ENCODE measurements around the gene THOP1.
A peak's percentile ranks its signal among the peaks of the same experiment; 100 is the strongest.

Gene THOP1

GRCh38 chr19:2768365-2769132 lies 16.8 kb upstream of the THOP1 start:
- no peak for TF ChIP-seq ZNF274 (IDR thresholded peaks at IDR 0.05; ENCODE audit: low read depth, low read length)
- H3K4me3 ChIP-seq (ENCODE audit: low read length): no peak overlapping the region

DNA sequence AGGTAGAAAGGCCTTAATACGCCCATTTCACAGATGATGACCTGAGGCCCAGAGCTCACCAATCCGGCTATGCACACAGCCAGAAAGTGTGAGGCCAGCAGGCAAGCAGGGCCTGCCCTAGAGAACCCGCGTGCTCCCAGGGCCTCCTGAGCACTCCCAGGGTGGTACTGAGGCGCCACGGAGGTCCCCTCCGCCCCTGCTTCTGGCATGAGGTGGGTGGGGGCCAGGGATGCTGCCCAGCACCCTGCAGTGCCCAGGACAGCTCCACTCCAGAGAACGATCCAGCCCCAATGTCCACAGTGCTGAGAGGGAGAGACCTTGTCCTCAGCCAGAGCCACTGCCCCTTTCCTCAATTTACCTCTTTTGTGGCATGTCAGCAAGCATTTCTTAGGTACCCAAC lies 16.1 kb upstream of the THOP1 start:
- no peak overlapping the region for H3K4me3 ChIP-seq (ENCODE audit: low read length)
- no peak for TF ChIP-seq ZNF274 (IDR thresholded peaks at IDR 0.05; ENCODE audit: low read depth, low read length)

- TF ChIP-seq ZNF274 (IDR thresholded peaks at IDR 0.05; ENCODE audit: low read depth, low read length): no peak
- H3K4me3 ChIP-seq (ENCODE audit: low read length): no peak overlapping the region
Observed at GRCh38 chr19:2770055-2771013, 15.0 kb upstream of the THOP1 start.

DNA sequence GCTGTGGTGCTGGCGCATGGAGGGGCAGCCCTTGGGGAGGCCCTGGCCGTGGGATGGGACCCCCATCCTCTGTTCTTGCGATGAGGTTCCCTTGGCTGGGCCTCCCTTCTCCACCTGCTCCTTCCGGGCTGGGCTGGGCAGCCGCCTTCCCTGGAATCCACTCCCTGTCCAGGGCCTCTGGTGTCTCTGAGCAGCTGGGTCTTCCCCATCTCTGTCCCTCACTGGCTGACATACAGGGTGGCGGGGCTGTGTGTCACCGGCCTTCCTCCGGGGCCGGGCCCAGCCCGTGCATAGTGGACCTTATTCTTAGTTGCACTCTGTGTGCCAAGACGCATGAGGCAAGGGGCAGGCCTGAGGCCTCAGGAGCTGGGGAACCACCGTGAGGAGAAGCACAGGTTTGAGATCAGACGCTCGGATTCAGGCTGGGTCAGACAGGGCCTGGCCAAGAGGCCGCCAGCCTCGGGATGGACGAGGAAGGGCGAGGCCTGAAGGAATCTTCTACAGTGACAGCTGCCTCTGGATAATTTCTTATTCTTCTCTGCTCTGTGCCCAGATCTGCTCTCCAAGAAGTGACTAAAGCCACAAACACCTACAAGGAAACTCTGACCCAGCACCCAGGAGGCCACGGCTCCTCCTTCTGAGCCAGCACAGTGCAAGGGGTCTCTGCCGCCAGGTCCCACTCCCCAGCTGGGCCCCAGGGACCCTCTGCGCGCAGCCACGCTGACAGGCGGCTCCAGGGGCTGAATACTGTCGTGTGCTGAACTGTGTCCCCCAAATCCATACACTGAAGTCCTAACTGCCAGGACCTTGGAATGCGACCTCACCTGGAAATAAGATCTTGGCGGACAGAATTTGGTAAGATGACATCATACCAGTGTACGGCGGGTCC lies 13.3 kb upstream of the THOP1 start:
- no peak for TF ChIP-seq ZNF274 (IDR thresholded peaks at IDR 0.05; ENCODE audit: low read depth, low read length)
- no peak overlapping the region for H3K4me3 ChIP-seq (ENCODE audit: low read length)

- no peak for TF ChIP-seq ZNF274 (IDR thresholded peaks at IDR 0.05; ENCODE audit: low read depth, low read length)
- no peak overlapping the region for H3K4me3 ChIP-seq (ENCODE audit: low read length)
Observed at GRCh38 chr19:2774083-2774679, 11.1 kb upstream of the THOP1 start.

DNA sequence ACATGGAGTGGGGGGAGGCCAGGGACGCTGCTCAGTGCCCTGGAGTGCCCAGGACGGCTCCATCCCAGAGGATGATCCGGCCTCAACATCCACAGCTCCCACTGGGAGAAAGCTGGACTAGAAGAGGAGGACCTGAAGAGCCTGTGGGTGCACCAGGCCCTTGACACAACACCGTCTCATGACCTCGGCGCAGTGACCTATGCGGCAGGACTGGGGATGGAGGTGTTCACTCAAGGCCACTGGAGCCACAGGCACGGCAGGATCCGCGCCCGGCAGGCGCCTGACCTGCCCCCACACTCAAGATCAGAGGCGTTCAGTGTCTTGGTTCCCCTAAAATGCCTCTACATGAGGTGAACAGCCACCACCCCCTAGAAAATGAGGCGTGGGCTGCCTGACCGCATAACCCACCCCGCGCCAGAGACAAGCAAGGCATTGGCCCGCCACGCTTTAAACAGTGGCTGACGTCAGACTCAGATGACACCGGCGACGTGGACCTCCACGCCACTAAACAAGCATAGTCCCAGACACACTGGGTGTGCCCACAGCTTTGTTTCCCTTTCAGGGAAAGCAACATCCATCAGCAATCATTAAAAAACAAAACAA lies 10.2 kb upstream of the THOP1 start:
- H3K4me3 ChIP-seq (ENCODE audit: low read length): no peak overlapping the region
- no peak for TF ChIP-seq ZNF274 (IDR thresholded peaks at IDR 0.05; ENCODE audit: low read depth, low read length)

DNA sequence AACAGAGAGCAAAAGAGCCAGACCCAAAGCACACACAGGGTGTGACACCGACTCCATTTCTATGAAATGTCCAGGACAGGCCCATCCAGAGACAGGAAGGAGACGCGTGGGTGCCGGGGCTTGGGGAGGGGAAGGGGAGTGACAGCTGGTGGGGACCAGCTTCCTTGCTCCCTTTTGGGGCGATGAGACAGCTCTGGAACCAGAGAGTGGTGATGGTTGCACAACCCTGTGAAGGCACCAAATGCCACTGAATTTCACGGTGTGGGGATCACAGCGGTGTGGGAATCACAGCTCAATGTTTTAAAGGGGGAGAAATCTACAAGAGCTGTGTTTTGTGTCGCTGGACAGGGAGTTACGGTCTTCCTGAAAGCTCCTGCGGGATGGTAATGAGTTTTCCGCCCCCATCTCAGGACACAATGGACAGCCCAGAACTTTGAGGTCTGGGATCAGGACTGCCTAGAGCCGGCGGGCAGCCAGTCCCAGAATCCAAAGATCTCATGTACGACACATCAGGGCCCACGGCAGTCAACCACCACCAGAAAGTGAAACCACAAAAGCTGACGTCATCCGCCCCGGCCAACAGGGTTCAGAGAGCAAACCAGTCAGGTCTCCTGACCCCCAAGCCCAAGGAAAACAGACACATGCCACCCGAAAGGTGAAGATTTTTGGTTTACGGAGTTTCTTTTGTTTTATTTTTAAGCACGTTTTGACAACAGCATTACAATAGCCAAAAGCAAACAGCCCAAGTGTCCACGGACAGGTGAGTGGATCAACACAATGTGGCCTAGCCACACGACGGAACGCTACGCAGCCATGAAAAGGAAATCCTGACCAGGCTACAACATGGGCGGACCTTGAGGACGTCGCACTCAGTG lies 9.5 kb upstream of the THOP1 start:
- H3K4me3 ChIP-seq (ENCODE audit: low read length): peak overlapping the region; percentile 5; the same call in 1 of the 2 replicates
- TF ChIP-seq ZNF274 (IDR thresholded peaks at IDR 0.05; ENCODE audit: low read depth, low read length): no peak

- no peak for TF ChIP-seq ZNF274 (IDR thresholded peaks at IDR 0.05; ENCODE audit: low read depth, low read length)
- H3K4me3 ChIP-seq (ENCODE audit: low read length): no peak overlapping the region
Observed at GRCh38 chr19:2777952-2778683, 7.2 kb upstream of the THOP1 start.

- no peak overlapping the region for H3K4me3 ChIP-seq (ENCODE audit: low read length)
- TF ChIP-seq ZNF274 (IDR thresholded peaks at IDR 0.05; ENCODE audit: low read depth, low read length): no peak
Observed at GRCh38 chr19:2779121-2779740, 6.1 kb upstream of the THOP1 start.

GRCh38 chr19:2780284-2780683 lies 5.0 kb upstream of the THOP1 start:
- no peak for TF ChIP-seq ZNF274 (IDR thresholded peaks at IDR 0.05; ENCODE audit: low read depth, low read length)
- H3K4me3 ChIP-seq (ENCODE audit: low read length): no peak overlapping the region

DNA sequence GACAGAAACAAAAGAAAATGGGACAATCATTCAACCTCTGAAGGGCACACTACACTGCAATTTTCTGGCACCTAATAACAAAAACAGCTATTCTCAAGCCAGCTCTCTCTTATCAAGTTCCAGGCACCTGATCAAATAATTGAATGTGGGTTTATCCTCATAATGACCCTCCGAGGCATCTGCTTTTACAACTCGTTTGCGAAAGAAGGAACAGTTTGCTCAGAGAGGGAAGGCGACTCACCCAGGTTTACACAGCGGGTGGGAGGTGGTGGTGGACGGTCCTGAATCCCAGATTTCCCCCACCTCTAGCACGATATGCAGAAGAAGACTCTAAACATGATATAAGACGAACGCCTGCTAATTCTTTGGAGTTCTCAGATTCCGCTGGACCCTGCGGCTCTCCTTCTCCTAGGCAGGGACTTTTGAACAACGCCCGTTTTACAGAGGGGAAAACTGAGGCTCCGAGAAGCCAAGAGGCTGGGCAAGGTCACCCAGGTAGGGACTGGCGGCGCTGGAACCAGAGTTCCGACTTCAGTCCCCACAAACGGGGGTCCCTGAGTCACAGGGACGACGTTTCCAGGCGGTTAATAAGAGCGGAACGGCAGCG lies 2.9 kb upstream of the THOP1 start:
- no peak for TF ChIP-seq ZNF274 (IDR thresholded peaks at IDR 0.05; ENCODE audit: low read depth, low read length)

More for the DNA sequence above, 2.9 kb upstream of the THOP1 start:
- H3K4me3 ChIP-seq (ENCODE audit: low read length): peak overlapping the region; percentile 63
